H1 (cell line): Measurements from ENCODE around the gene EPB41L4A.

Source experiments
- EP300 ChIP-seq, 2 experiments: IDR thresholded peaks; 1 replicate in 1 of 2; 2 replicates in 1 of 2; pipeline ENCODE4 v1.6.1; 2011 to 2012; ENCODE audit warnings: low read depth in 2 of 2, low read length in 2 of 2, mild to moderate bottlenecking in 2 of 2, borderline replicate concordance in 1 of 2, inconsistent platforms in 1 of 2, moderate library complexity in 1 of 2
- EZH2 ChIP-seq: fragments of 200-600 bp; sonication (generic); IDR thresholded peaks from 2 replicates; pipeline ENCODE4 v1.7.1; 2012; ENCODE audit warnings: low read depth, mild to moderate bottlenecking, moderate library complexity, low read length, inconsistent platforms; ENCODE audit not compliant: severe bottlenecking
- HDAC6 ChIP-seq: IDR thresholded peaks from one replicate; pipeline ENCODE4 v1.7.1; 2012; ENCODE audit warnings: low read depth, mild to moderate bottlenecking, inconsistent platforms, low read length, moderate library complexity
- POLR2A ChIP-seq, 2 experiments: IDR thresholded peaks; 1 replicate in 1 of 2; 2 replicates in 1 of 2; pipeline ENCODE4 v1.6.1; 2011; ENCODE audit warnings: low read depth in 2 of 2, low read length in 2 of 2, mild to moderate bottlenecking in 2 of 2; ENCODE audit errors: control extremely low read depth in 1 of 2
- RAD21 ChIP-seq, 2 experiments: IDR thresholded peaks in 1 of 2; conservative IDR thresholded peaks in 1 of 2; 2 replicates each; pipeline ENCODE4 v1.6.1; 2011; ENCODE audit warnings: low read depth in 2 of 2, low read length in 2 of 2, improper control_type of control experiment in 1 of 2, inconsistent platforms in 1 of 2, mild to moderate bottlenecking in 1 of 2, moderate library complexity in 1 of 2
- YY1 ChIP-seq: IDR thresholded peaks from 2 replicates; pipeline ENCODE4 v1.6.1; 2011; ENCODE audit warnings: low read depth, mild to moderate bottlenecking, low read length
- TF ChIP-seq, protein P1 (sequence below), 3 experiments: IDR thresholded peaks; 1 replicate in 2 of 3; 2 replicates in 1 of 3; pipeline versions ENCODE4 v1.5.1 to v1.6.1; 2011; ENCODE audit warnings: low read length in 3 of 3, mild to moderate bottlenecking in 3 of 3, inconsistent platforms in 2 of 3, low read depth in 1 of 3, moderate library complexity in 1 of 3; ENCODE audit not compliant: insufficient read depth in 1 of 3; ENCODE audit errors: control extremely low read depth in 1 of 3
- TF ChIP-seq, protein P2 (sequence below): IDR thresholded peaks from 2 replicates; pipeline ENCODE4 v1.6.1; 2012; ENCODE audit warnings: inconsistent platforms

DNA sequence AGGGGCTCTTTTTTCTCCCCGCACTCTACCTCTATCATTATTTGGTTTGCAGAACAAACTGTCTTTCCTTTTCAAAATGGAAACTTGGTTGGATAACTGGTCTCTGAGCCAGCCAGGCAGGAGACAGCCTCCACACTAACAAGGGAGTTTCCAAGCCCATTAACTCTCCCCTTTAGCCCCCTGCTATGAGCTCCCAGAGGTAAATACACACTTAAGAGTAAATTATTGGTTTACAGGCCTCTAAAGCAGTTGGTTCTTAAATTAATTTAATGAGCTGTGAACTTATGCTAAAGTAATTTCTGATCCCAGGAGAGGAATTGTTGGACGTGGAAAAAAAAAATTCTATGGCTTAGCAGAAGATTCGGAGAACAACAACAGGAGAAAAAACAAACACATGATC, 30.3 kb downstream of the EPB41L4A start:
- TF ChIP-seq RAD21 (IDR thresholded peaks at IDR 0.05 in 1 of 2, conservative IDR thresholded peaks at IDR 0.05 in 1 of 2; ENCODE audit: low read depth in 2 of 2, low read length in 2 of 2) (no peak), EP300 (IDR thresholded peaks at IDR 0.05; ENCODE audit: borderline replicate concordance in 1 of 2, low read depth in 2 of 2, low read length in 2 of 2) (no peak), EZH2 (no peak), YY1 (no peak), POLR2A (IDR thresholded peaks at IDR 0.05; ENCODE audit: control extremely low read depth in 1 of 2, low read depth in 2 of 2, low read length in 2 of 2) (no peak), HDAC6 (no peak)
- TF ChIP-seq, protein P1, sequence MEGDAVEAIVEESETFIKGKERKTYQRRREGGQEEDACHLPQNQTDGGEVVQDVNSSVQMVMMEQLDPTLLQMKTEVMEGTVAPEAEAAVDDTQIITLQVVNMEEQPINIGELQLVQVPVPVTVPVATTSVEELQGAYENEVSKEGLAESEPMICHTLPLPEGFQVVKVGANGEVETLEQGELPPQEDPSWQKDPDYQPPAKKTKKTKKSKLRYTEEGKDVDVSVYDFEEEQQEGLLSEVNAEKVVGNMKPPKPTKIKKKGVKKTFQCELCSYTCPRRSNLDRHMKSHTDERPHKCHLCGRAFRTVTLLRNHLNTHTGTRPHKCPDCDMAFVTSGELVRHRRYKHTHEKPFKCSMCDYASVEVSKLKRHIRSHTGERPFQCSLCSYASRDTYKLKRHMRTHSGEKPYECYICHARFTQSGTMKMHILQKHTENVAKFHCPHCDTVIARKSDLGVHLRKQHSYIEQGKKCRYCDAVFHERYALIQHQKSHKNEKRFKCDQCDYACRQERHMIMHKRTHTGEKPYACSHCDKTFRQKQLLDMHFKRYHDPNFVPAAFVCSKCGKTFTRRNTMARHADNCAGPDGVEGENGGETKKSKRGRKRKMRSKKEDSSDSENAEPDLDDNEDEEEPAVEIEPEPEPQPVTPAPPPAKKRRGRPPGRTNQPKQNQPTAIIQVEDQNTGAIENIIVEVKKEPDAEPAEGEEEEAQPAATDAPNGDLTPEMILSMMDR (IDR thresholded peaks at IDR 0.05; ENCODE audit: control extremely low read depth in 1 of 3, insufficient read depth in 1 of 3, low read depth in 1 of 3, low read length in 3 of 3) = no peak
- TF ChIP-seq, protein P2, sequence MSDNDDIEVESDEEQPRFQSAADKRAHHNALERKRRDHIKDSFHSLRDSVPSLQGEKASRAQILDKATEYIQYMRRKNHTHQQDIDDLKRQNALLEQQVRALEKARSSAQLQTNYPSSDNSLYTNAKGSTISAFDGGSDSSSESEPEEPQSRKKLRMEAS = no peak
